Measurements from ENCODE around the gene PHIP.

GRCh38 chr6:79077715-79078074 lies 359 bp downstream of the PHIP start:
- TF ChIP-seq GATA2 (IDR thresholded peaks at IDR 0.05; ENCODE audit: low read depth, low read length) (no peak), GATA3 (IDR thresholded peaks at IDR 0.05; ENCODE audit: low read depth, low read length) (no peak)

Measured in SH-SY5Y (cell line).